ENCODE measurements around the gene C20orf204.
A peak's percentile ranks its signal among the peaks of the same experiment; 100 is the strongest.

Gene C20orf204

DNA sequence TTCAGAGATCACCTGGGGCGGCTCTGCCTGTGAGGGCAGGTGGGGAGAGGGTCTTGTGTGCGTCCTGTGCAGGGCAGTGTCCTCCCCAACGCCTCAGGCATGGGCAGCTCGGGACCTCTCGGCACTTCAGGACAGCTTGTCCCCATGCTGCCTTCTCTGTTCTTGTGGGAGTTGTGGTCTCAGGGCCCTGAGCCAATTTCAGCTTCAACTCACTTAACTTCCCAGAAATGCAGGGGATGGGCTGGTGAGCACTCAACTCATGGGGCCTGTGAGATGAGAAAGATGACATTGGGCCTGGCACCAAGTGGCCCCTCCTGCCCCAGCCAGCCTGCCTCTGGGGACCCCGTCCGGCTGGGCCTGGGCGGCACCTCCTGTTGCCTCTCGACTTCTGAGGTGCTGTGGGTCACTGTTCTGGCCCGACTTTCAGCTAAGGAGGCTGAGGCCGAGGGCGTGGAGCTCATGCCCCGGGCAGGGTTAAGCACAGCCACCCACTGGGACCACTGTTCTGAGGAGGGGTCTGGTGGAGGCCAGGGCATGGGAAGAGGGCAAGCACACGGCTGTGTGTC lies 36.6 kb downstream of the C20orf204 start:
- DNase-seq: no peak

DNA sequence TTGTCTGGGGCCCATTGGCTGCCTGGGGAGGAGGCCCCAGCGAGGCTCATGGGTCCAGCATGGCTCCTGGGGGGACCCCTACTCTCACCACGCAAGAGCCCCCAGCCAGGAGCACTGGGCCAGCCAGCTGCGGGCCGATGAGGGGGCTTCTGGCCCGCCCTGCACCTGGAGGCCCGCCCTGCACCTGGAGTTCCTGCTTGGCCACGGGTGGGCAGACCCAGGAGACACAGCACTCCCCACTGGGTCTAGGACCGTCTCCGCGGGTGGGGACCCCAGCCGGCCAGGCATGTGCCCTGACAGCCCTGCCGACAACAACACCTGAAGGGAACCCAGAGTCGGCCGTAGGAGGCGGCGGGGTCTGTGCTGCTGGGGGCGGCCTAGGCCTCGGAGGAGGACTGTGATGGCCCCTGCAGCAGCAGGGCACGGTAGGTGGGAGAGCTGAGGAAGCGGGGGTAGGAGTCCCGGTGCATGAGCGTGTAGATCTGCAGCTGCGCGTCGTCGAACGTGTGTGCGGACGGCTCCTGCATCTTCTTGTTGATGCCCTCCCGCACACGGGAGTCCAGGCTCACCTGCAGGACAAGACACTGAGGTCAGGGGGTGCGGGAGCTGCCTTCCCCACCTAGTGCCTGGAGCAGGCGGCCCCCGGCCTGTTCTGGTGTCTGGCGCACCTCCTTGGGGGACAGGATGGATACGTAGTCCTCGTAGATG lies 37.6 kb downstream of the C20orf204 start:
- DNase-seq: no peak

DNA sequence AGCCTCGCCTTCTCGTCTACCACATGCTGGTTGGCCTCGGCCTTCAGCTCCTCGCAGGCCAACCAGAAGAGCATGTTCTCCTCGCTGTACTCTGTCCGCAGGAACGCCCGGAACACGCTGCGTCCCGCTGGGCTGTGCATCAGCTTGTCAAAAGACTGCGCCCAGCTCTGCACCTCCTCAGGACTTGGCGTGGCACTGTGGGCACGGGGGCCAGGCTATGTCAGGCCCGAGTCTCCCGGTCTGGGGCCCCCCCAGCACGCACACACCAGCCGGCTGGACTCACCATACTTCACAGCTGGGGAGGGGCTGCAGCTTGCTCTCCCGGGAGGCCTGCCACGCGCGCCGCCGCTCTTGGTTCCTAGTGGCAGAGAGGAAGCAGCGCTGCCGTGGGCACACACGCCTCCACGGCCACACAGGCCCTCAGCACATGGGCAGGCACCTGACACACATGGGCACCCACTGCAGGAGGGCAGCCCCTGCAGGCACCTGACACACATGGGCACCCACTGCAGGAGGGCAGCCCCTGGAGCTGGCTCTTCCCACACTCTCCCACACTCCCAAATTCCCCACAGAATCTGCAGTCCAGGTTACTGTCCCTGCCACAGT lies 38.3 kb downstream of the C20orf204 start:
- no peak for DNase-seq

- DNase-seq: no peak
These were observed 39.0 kb downstream of the C20orf204 start for GRCh38 chr20:64074963-64075362.

- DNase-seq: no peak
These were observed 39.6 kb downstream of the C20orf204 start for GRCh38 chr20:64075556-64075955.

DNA sequence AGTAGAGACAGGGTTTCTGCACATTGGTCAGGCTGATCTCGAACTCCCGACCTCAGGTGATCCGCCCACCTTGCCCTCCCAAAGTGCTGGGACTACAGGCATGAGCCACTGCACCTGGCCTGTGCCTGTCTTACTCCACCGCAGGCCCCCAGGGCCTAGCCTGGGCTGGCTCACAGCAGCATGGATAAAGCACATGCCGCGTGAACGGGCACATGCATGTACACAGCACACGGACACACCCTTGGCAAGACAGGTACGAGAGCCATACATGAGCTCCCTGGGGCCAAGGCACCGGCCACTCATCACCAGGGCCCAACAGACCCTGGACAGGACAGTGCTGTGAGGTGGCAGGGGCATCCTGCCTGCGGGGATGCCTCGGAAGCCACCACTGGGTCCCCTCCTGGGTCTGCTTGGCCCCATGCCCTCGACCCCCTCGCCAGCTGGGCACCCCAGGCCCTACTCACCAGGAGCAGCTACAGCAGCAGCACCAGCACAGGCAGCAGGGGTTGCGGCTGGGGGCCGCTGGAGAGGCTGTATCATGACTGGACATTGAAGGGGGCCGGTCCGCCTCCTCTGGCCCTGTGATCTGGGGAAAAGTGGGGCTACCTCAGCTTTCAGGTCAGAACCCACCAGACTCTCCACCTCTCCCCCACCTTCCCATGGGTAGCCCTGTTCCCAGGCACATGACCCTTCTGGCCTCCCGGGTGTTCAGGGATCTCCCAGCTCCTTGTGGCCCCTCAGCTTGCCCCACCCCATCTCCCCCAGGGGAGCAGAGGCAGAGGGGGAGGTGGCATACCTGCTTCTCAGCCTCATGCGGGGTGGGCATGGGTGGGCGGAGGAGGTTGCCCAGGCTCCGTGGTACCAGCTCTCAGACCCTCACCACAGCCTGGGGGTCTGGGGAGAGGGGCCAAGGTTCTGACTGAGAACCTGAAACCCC lies 40.3 kb downstream of the C20orf204 start:
- DNase-seq: no peak

DNA sequence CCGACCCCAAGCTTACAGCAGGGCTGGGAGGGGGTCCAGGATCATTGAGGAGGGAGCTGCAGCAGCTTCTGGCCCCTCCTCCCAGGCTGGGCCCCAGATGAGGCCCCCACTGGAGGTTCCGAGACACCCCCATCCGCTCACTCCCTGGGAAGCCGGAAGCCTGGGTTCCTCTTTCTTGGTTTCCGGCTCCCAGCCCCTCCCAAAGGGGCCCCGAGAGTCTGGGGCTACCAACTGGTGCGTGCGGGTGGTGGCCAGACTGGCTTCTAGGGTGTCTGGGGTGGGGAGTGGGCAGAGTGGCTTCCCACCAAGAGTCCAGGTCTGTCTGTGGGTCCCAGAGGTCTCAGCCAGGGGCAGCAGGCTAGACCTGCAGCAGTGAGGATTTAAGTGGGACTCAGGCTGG lies 41.1 kb downstream of the C20orf204 start:
- DNase-seq: peak; percentile 44

- no peak for DNase-seq
These were observed 41.5 kb downstream of the C20orf204 start for GRCh38 chr20:64077541-64077875.

DNA sequence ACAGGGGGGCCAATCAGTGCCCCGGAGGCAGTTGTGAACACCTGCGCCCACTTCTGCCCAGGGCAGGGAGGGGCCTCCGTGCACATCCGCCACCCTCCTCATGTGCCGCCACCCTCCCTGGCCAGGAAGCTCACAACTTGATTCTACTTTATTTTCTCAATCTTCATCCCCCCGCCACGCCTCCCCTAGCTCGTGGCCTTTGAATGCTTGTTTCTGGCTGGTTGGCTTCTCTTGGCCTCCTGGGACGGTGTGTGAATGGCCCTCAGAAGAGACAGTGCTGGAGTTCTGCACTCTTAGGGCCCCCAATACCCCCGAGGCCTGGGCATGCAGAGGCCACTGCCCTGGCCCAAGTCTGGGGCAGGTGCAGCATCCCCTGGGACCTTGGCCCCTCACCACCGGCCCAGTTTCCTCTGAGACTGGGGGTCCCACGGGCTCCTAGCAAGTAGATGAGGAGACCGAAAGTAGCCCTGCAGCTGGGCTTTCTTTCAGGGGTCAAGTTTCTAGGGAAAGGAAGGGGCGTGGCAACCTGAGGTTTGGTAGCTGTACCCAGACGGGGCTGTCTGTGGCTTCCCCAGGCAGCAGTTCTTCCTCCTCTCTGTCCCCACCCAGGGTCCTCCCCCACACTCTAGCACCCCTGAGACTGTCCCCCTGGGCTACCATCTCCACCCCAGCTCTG lies 42.0 kb downstream of the C20orf204 start:
- peak; percentile 63 for DNase-seq

DNA sequence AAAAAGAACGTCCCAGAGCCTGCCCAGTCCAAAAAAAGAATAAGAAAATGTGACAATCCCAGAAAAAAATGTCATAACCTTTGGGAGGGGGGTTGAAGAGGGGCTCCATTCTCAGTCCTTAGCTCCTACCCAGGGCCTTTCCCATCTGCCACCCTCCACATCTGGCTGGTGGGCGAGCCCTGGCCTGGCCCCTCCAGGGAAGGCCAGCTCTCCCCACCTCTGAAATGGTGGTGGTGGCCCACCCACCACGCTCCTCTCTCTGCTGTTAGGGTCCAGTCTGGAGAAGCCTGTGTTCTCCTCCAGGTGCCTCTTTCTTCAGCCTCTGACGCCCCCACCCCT lies 42.9 kb downstream of the C20orf204 start:
- no peak for DNase-seq

- DNase-seq: peak; percentile 73
These were observed 43.5 kb downstream of the C20orf204 start, which contains the start of gene RGS19 for GRCh38 chr20:64079273-64080012. Gene RGS19 (minus strand): TSS chr20:64079518. CDS start chr20:64076886, 2,632 bp downstream.

GRCh38 chr20:64080013-64080812 lies 44.2 kb downstream of the C20orf204 start, which contains the start of gene OPRL1:
Gene OPRL1 (plus strand): TSS chr20:64080082. CDS start chr20:64092721, 12,639 bp downstream.
- DNase-seq: no peak

GRCh38 chr20:64080813-64081623 lies 45.0 kb downstream of the C20orf204 start:
- no peak for DNase-seq

DNA sequence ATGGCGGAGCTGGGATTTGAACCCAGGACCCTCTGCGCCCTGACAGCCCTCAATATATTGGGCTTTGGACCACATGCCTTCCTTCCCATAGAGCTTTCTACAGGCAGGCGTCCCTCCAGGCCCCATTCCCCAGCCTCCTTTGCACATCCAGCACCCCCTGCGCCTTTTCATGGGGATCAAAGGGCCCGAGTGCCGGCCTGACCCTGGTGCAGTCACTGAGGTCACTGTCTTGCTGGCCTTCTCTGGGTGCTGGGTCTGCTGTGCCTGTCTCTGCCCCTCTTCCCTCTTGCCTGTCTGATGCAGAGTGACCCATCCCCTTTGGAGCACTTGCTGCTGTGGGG lies 45.6 kb downstream of the C20orf204 start:
- DNase-seq: no peak

- no peak for DNase-seq
These were observed 46.2 kb downstream of the C20orf204 start for GRCh38 chr20:64082126-64082731.

DNA sequence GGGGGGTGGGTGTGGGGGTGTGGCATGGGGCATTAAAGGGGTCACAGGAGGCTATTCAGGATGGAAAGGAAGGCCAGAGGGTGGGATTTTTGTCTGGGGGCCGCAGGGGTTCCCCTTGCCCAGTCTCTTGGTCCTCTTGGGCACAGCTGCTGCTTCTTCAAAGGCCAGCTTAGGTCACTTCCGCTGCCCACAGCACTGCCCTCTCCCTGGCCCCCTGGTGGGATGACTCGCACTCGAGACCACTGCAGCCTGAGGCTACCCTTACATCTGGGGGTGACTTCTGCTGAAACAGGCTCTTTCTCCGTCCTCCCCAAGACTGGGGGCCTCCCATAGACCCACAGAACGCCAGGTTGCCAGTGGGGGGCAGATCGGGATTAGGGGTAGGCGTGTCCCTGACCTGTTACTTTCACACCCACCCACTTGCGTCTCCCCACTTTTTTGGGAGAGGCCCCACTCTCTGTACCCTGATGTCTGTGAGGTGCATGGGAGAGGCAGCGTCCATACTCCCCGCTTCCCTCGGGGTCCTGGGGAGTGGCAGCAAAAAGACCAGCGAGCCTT lies 46.9 kb downstream of the C20orf204 start:
- DNase-seq: no peak

- peak; percentile 56 for DNase-seq
These were observed 47.4 kb downstream of the C20orf204 start for GRCh38 chr20:64083378-64083803.

DNA sequence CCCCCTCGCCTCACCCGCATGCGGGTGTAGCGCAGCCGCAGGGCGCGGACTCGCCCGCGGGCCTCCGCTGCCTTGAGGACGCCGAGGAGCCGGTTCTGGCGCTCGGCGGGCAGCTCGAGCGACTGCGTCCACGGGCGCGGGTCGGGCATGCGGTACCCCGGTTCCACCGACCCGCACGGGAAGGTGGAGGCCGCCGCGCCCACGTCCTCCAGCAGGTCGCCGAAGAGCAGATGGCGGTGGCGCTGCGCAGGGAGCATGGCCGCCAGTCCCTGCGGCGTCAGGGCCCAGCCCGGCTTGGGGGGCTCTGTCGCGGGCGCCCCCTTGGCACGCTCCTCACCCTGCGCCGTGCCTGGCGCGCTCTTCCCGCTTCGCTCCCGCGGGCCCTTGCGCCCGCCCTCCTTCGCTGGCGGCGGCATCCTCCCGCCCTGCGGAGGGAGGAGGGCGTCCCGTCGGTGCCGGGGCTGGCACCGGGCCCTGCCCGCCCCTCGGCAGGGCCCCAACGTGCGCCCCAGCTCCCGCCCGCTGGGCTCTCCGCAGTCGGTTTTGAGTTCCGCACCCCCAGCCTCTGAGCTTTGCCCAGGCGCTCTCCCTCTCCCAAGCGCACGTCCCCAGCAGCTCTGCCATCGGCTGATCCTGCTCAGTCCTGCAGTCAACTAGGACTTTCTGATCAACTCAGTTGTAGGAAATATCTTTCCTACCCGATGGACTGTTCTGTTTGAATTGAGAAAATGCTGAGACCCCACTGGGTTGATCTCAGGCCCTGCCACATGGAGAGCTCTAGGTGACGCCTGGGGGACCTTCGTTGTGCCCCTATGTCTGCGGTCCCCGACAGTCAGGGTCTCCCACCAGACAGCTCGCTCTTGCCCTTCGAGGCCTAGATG lies 48.1 kb downstream of the C20orf204 start, which contains the start of gene LKAAEAR1:
TSS of gene LKAAEAR1 (minus strand) at position 595 of the 881 bp plus-strand sequence. CDS start at position 416, 179 bp downstream.
- DNase-seq: no peak
